Measurements from ENCODE around the gene FCER1G. TPM values are rescaled to one million over a fixed set of nuclear protein-coding genes. Genes with fewer than 3 reads are reported as not detected.
A peak's percentile ranks its signal among the peaks of the same experiment; 100 is the strongest.

Gene FCER1G
- total and polyA plus RNA-seq, 9 of the 15 experiments (the other 6 are each of a cell fraction or from before 2014, with no cell fraction given), result 0.15 to 0.69 (median 0.31) TPM; not detected in 2

- TF ChIP-seq, protein P1, sequence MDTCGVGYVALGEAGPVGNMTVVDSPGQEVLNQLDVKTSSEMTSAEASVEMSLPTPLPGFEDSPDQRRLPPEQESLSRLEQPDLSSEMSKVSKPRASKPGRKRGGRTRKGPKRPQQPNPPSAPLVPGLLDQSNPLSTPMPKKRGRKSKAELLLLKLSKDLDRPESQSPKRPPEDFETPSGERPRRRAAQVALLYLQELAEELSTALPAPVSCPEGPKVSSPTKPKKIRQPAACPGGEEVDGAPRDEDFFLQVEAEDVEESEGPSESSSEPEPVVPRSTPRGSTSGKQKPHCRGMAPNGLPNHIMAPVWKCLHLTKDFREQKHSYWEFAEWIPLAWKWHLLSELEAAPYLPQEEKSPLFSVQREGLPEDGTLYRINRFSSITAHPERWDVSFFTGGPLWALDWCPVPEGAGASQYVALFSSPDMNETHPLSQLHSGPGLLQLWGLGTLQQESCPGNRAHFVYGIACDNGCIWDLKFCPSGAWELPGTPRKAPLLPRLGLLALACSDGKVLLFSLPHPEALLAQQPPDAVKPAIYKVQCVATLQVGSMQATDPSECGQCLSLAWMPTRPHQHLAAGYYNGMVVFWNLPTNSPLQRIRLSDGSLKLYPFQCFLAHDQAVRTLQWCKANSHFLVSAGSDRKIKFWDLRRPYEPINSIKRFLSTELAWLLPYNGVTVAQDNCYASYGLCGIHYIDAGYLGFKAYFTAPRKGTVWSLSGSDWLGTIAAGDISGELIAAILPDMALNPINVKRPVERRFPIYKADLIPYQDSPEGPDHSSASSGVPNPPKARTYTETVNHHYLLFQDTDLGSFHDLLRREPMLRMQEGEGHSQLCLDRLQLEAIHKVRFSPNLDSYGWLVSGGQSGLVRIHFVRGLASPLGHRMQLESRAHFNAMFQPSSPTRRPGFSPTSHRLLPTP (IDR thresholded peaks at IDR 0.05; ENCODE audit: borderline replicate concordance, extremely low read depth, insufficient read length), result no peak
- TF ChIP-seq NFE2L1 (tag; IDR thresholded peaks at IDR 0.05; ENCODE audit: borderline replicate concordance, low read depth) (no peak), SMARCA4 (IDR thresholded peaks at IDR 0.05) (0 out of 2 replicates have a peak, but pooled peaks have one; percentile 9), CUX1 (CRISPR knock-in tag; IDR thresholded peaks at IDR 0.05) (0 out of 2 replicates have a peak, but pooled peaks have one; percentile 38), MTA1 (IDR thresholded peaks at IDR 0.05; ENCODE audit: borderline replicate concordance) (0 out of 2 replicates have a peak, but pooled peaks have one; percentile 33), ID3 (CRISPR knock-in tag; IDR thresholded peaks at IDR 0.05) (no peak), ID3 (tag; IDR thresholded peaks at IDR 0.05) (0 out of 2 replicates have a peak, but pooled peaks have one; percentile 12), POLR2G (IDR thresholded peaks at IDR 0.05; ENCODE audit: low read depth, low read length) (no peak)
These were observed 37.2 kb upstream of the FCER1G start (continued) for GRCh38 chr1:161177936-161178244.
